ENCODE results near the gene APBA2. TPM values are rescaled to one million over a fixed set of nuclear protein-coding genes. Genes with fewer than 3 reads are reported as not detected.

APBA2 gene
- total RNA-seq, 4 donors from 2014 or later, result 5.4 to 15.3 (median 10.4) TPM

DNA sequence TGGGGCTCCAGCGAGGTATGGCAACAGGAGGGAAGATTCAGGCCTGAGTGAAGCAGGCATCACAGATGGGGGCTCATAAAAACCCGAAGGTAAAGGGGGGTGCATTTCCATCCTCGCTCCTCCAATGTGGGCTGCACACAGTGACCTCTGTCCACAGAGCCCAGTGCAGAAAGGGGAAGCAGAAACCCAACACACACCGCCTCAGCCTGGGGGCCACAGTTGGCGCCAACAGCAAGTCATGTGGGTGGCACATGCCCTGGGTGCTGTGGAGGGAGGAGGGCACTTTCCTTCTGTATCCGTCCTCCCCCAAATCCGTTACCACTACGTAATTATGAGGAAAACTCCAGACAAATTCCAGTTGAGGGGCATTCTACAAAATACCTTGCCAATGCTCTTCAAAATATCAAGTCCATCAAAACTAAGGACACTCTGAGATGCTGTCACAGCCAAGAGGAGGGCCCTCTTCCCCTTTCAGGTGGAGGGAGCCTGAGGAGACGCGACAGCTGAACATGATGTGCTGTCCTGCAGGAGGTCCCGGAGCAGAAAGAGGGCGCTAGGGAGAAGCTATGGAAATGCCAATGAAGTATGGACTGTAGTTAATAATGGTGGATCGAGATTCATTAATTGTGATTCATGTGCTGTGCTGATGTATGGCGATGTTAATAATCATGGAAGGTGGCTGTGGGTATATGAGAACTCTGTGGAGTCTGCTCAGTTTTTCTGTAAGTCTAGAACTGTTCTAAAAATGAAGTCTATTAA lies 16.4 kb downstream of the APBA2 start:
- H3K27me3 ChIP-seq, result no peaks in the 10 kb centered on the region
- H3K4me3 ChIP-seq, result no peak overlapping the region
- no peak overlapping the region for H3K27ac ChIP-seq (replicated peaks in 1 of 4)
- intact Hi-C loops (cut with DNase I), result no loop called here
- 92% methylated on average over 14 of the region's 14 CpGs for WGBS
- no peak for TF ChIP-seq POLR2A (IDR thresholded peaks at IDR 0.05; ENCODE audit: low read depth)
- TF ChIP-seq, protein P1, sequence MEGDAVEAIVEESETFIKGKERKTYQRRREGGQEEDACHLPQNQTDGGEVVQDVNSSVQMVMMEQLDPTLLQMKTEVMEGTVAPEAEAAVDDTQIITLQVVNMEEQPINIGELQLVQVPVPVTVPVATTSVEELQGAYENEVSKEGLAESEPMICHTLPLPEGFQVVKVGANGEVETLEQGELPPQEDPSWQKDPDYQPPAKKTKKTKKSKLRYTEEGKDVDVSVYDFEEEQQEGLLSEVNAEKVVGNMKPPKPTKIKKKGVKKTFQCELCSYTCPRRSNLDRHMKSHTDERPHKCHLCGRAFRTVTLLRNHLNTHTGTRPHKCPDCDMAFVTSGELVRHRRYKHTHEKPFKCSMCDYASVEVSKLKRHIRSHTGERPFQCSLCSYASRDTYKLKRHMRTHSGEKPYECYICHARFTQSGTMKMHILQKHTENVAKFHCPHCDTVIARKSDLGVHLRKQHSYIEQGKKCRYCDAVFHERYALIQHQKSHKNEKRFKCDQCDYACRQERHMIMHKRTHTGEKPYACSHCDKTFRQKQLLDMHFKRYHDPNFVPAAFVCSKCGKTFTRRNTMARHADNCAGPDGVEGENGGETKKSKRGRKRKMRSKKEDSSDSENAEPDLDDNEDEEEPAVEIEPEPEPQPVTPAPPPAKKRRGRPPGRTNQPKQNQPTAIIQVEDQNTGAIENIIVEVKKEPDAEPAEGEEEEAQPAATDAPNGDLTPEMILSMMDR (IDR thresholded peaks at IDR 0.05), result no peak
- TF ChIP-seq EP300 (IDR thresholded peaks at IDR 0.05), result no peak
- H3K36me3 ChIP-seq, result no peaks in the 10 kb centered on the region
- no peaks in the 10 kb centered on the region for H3K9me3 ChIP-seq
- H3K4me1 ChIP-seq, result peaks cover 0 to under 1% (median 0%) of the 10 kb centered on the region in 4 donors
- DNase-seq (ENCODE audit: extremely low spot score), result no peak

DNA sequence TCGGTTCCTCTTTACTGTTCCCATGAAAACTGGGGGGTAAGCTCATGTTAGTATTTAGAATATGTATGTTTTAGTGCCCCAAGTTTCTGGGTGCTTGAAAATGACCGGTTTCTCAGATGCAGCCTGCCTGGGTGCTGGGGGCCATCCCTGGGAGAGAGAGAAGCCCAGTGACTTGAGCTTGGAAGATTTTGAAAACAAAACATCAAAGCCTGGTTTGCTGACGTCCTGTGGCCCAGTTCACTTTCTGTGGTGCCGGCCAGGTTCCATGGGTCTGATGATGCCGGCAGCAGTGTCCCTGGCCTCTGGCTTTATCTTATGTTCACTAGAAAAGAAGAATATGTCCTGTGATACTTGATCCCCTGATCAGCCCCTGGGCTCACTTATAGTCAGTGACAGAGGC lies 17.1 kb downstream of the APBA2 start:
- Histone ChIP-seq H3K4me1 (no peaks in the 10 kb centered on the region), H3K27ac (replicated peaks in 1 of 4) (no peak overlapping the region), H3K9me3 (no peaks in the 10 kb centered on the region), H3K27me3 (no peaks in the 10 kb centered on the region), H3K36me3 (no peaks in the 10 kb centered on the region), H3K4me3 (no peak overlapping the region)
- no peak for DNase-seq (ENCODE audit: extremely low spot score)
- no peak for TF ChIP-seq EP300 (IDR thresholded peaks at IDR 0.05)
- intact Hi-C loops (cut with DNase I), result no loop called here
- 100% methylated on average over 5 of the region's 5 CpGs for WGBS

DNA sequence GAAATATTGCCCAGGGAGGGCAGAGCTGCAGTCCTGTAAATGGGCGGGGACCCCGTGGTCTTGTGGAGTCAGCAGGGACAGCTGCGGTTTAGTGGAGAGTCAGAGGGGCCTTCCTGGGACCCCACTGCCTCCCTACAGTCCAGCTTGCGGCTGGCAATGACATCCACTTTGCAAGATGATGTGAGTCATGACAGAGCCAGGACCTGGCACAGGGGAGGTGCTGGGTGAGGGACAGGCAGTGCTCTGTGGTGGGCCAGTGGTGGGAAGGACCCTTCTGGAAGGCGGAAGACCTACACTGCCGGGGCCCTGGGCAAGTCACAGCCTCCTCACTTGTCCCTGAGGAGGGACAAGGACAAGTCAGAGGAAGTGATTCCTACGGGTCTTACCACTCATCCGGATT lies 17.8 kb downstream of the APBA2 start:
- H3K4me1 ChIP-seq, result no peaks in the 10 kb centered on the region
- no peaks in the 10 kb centered on the region for H3K9me3 ChIP-seq
- no peak overlapping the region for H3K4me3 ChIP-seq
- no peaks in the 10 kb centered on the region for H3K27me3 ChIP-seq
- TF ChIP-seq, protein P1 (IDR thresholded peaks at IDR 0.05), result no peak
- TF ChIP-seq EP300 (IDR thresholded peaks at IDR 0.05) (no peak), POLR2A (IDR thresholded peaks at IDR 0.05; ENCODE audit: low read depth) (no peak), POLR2AphosphoS5 (IDR thresholded peaks at IDR 0.05) (no peak)
- H3K27ac ChIP-seq (replicated peaks in 1 of 4), result no peak overlapping the region
- 89% methylated on average over 8 of the region's 8 CpGs for WGBS
- intact Hi-C loops (cut with DNase I), result no loop called here
- no peak for DNase-seq (ENCODE audit: extremely low spot score)
- no peaks in the 10 kb centered on the region for H3K36me3 ChIP-seq

DNA sequence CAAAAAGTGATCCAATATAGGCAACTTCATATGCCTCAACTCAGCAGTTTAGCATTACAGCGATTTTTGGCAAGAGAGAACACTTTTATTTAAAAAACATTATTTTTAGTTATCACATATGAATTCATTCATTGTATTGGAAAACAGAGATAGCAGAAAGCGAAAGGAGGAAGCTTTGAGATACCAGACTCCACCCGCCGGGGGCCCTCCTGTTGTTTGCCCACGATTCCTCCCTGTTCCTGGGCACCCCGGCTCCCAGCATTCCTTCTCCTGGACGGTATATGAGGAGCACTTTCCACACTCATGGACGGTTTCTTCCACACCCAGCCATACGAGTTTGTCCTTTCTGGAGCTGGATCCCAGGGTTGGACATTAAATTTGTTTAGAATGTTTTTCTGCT lies 18.2 kb downstream of the APBA2 start:
- no peak overlapping the region for H3K4me3 ChIP-seq
- H3K27me3 ChIP-seq, result no peaks in the 10 kb centered on the region
- no peaks in the 10 kb centered on the region for H3K4me1 ChIP-seq
- no peak for TF ChIP-seq POLR2A (IDR thresholded peaks at IDR 0.05; ENCODE audit: low read depth)
- intact Hi-C loops (cut with DNase I), result no loop called here
- H3K9me3 ChIP-seq, result no peaks in the 10 kb centered on the region
- DNase-seq (ENCODE audit: extremely low spot score), result no peak
- no peaks in the 10 kb centered on the region for H3K36me3 ChIP-seq
- no peak overlapping the region for H3K27ac ChIP-seq (replicated peaks in 1 of 4)
- 74% methylated on average over 9 of the region's 9 CpGs for WGBS

DNA sequence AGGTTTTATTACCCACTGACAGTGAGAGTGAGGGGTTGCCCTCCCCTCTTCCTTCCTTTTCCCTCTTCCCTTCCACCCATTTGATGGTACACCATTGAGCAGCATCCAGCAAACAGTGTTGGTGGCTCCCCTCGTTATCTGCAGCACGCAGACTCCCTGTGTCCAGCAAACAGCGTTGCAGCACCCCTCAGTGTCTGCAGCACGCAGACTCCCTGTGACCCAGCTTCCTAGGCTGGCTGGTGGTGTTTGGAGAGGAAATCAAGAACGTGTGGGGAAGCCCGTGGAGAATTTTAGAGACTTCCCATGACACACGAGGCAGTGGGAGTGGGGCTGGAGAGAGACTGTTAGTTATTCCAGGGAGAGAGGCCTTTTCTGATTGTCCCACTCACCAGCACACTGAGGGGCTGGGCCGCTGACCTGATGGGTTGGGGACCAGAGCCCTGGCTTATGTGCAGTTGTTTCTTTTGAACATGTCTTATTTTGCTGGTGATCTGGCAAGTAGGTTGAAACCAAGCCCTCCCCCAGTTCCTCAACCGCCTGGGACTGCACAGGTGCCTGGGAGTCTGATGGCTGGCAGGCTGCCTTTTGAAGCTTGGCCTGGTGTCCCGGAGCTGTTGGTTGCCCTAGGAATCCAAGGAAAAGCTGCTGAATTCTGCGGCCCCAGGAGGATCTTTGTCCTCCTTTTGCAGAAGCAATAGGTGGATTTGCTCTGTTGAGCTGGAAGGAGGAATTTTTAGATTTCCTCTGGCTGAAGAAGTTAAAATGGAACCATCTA lies 19.0 kb downstream of the APBA2 start:
- Histone ChIP-seq H3K4me3 (no peak overlapping the region), H3K4me1 (no peaks in the 10 kb centered on the region), H3K27me3 (no peaks in the 10 kb centered on the region), H3K36me3 (no peaks in the 10 kb centered on the region), H3K9me3 (no peaks in the 10 kb centered on the region), H3K27ac (replicated peaks in 1 of 4) (no peak overlapping the region)
- no peak for DNase-seq (ENCODE audit: extremely low spot score)
- intact Hi-C loops (cut with DNase I), result no loop called here
- 76% methylated on average over 11 of the region's 11 CpGs for WGBS
- TF ChIP-seq, protein P1 (IDR thresholded peaks at IDR 0.05), result no peak
- TF ChIP-seq POLR2A (IDR thresholded peaks at IDR 0.05; ENCODE audit: low read depth) (no peak), EP300 (IDR thresholded peaks at IDR 0.05) (no peak), POLR2AphosphoS5 (IDR thresholded peaks at IDR 0.05) (no peak)
